ACC112 (cell line): ENCODE data around the gene WNT2B.

Source experiments
- H2AFZ ChIP-seq: fragments of 200-600 bp; sonication (generic); one replicate; pipeline ENCODE4 v1.6.0; 2017; ENCODE audit warnings: antibody characterized with exemption, low read length; ENCODE audit not compliant: unreplicated experiment
- H3K27ac ChIP-seq: fragments of 200-600 bp; sonication (generic); 2 replicates; pipeline ENCODE4 v1.5.1; 2014; ENCODE audit warnings: low read depth, mild to moderate bottlenecking, antibody characterized with exemption, low read length, moderate library complexity
- H3K27me3 ChIP-seq: fragments of 200-600 bp; sonication (generic); 2 replicates; pipeline ENCODE4 v1.6.1; 2014; ENCODE audit warnings: mild to moderate bottlenecking, antibody characterized with exemption, low read length, moderate library complexity, mixed read lengths; ENCODE audit not compliant: insufficient read depth
- H3K36me3 ChIP-seq: fragments of 200-600 bp; sonication (generic); 2 replicates; pipeline ENCODE4 v1.6.1; 2016; ENCODE audit warnings: mild to moderate bottlenecking, antibody characterized with exemption, low read length, moderate library complexity, mixed read lengths; ENCODE audit not compliant: insufficient read depth
- H3K4me1 ChIP-seq: fragments of 200-600 bp; sonication (generic); one replicate; pipeline ENCODE4 v1.6.1; 2016; ENCODE audit warnings: low read length, mixed read lengths; ENCODE audit not compliant: insufficient read depth, unreplicated experiment, control insufficient read depth
- H3K4me3 ChIP-seq: fragments of 200-600 bp; sonication (generic); 2 replicates; pipeline ENCODE4 v1.5.1; 2014; ENCODE audit warnings: mild to moderate bottlenecking, low read depth, low read length
- H3K79me2 ChIP-seq: fragments of 200-600 bp; sonication (generic); one replicate; pipeline ENCODE4 v1.6.0; 2016; ENCODE audit warnings: low read length; ENCODE audit not compliant: control insufficient read depth, unreplicated experiment, insufficient read depth

WNT2B gene

DNA sequence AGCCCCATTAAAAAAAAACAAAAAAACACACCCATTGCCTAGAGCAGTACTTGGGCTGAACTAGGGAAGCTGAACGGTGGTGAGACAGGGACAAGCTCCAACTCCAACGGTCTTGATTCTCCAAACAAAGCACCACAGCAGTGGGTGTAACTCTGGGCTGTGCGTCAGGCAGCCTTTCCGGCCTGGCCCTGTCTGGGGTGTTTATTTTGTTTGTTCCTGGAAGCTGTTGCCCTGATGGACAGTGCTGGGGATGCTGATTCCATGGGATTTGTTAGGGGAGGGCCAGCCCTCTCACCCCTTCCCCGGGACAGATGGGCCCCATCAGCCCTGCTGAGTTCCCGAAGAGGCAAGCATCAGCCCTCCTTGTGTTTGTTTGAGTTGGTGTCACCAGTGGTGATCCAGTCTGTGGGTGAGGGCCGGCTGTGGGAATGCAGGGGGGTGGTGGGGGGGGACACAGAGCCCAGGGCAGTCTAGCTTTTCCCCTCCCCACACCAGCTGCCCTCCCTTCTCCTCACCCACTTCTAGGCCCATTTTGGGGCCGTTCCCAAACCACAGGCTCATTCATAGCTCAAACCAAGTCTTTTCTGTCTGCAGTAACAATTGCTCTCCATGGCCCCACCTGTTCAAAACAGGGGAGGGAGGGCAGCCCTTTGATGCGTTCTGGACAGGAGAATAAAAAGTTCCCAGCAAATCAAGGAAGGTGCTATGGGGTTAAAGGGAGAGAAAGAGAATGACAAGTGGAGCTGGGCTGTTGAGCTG is 4.5 kb downstream of the WNT2B start:
- Histone ChIP-seq H3K4me1 (peaks cover 12% of the 10 kb centered on the region), H2AFZ (no peak overlapping the region), H3K36me3 (no peaks in the 10 kb centered on the region), H3K4me3 (no peak overlapping the region), H3K79me2 (no peaks in the 10 kb centered on the region), H3K27ac (no peak overlapping the region), H3K27me3 (peaks cover 19% of the 10 kb centered on the region)

GRCh38 chr1:112514901-112515300 is 6.1 kb downstream of the WNT2B start:
- Histone ChIP-seq H3K4me1 (peaks cover 10% of the 10 kb centered on the region), H3K79me2 (no peaks in the 10 kb centered on the region), H2AFZ (no peak overlapping the region), H3K4me3 (no peak overlapping the region), H3K36me3 (no peaks in the 10 kb centered on the region), H3K27me3 (peaks cover 3% of the 10 kb centered on the region; the same call in 1 of the 2 replicates), H3K27ac (no peak overlapping the region)

- peaks cover 16% of the 10 kb centered on the region for H3K4me1 ChIP-seq
- H2AFZ ChIP-seq: no peak overlapping the region
- H3K27me3 ChIP-seq: no peaks in the 10 kb centered on the region
- no peak overlapping the region for H3K27ac ChIP-seq
- no peaks in the 10 kb centered on the region for H3K79me2 ChIP-seq
- H3K36me3 ChIP-seq: no peaks in the 10 kb centered on the region
- H3K4me3 ChIP-seq: no peak overlapping the region
Measured at GRCh38 chr1:112515311-112516009, 6.7 kb downstream of the WNT2B start.

DNA sequence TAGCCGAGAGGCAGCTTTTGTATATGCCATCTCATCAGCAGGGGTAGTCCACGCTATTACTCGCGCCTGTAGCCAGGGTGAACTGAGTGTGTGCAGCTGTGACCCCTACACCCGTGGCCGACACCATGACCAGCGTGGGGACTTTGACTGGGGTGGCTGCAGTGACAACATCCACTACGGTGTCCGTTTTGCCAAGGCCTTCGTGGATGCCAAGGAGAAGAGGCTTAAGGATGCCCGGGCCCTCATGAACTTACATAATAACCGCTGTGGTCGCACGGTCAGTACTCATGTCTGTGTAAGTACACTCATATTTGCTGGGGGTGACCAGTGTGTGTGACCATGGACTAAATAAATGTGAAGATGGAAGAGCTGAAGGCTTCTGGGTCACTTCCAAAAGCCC is 7.4 kb downstream of the WNT2B start:
- Histone ChIP-seq H3K36me3 (no peaks in the 10 kb centered on the region), H3K4me3 (no peak overlapping the region), H3K79me2 (no peaks in the 10 kb centered on the region), H3K27ac (no peak overlapping the region), H3K27me3 (no peaks in the 10 kb centered on the region), H2AFZ (no peak overlapping the region), H3K4me1 (peaks cover 17% of the 10 kb centered on the region)

GRCh38 chr1:112517231-112517630 is 8.5 kb downstream of the WNT2B start:
- Histone ChIP-seq H2AFZ (no peak overlapping the region), H3K27me3 (no peaks in the 10 kb centered on the region), H3K79me2 (no peaks in the 10 kb centered on the region), H3K4me1 (peaks cover 19% of the 10 kb centered on the region), H3K36me3 (no peaks in the 10 kb centered on the region), H3K27ac (no peak overlapping the region), H3K4me3 (no peak overlapping the region)

DNA sequence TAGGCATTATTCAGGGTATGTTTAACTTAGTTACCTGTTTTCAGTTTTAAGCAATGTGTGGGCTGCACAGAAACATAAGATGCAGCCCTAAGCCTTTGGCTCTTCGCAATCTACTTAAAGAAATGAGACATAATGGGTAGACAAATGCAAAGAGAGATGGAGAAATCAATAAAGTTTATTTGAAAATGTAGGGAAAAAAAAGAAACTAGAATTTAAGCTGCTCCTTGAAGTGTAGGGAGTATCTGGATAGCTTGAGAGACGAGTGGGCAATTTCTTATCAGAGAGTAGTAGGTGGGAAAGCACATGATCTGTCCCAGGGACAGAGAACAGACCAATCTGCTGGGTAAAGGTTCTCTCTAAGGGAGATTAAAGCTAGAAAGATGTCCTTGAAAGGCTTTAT is 8.9 kb downstream of the WNT2B start:
- Histone ChIP-seq H2AFZ (no peak overlapping the region), H3K27me3 (no peaks in the 10 kb centered on the region), H3K36me3 (no peaks in the 10 kb centered on the region), H3K79me2 (no peaks in the 10 kb centered on the region), H3K27ac (no peak overlapping the region), H3K4me1 (peaks cover 23% of the 10 kb centered on the region), H3K4me3 (no peak overlapping the region)

- Histone ChIP-seq H2AFZ (no peak overlapping the region), H3K27me3 (no peaks in the 10 kb centered on the region), H3K4me1 (peaks cover 28% of the 10 kb centered on the region), H3K36me3 (no peaks in the 10 kb centered on the region), H3K27ac (no peak overlapping the region), H3K79me2 (no peaks in the 10 kb centered on the region), H3K4me3 (no peak overlapping the region)
Measured at GRCh38 chr1:112518186-112518585, 9.4 kb downstream of the WNT2B start.

GRCh38 chr1:112520166-112520565 is 11.4 kb downstream of the WNT2B start:
- H3K27ac ChIP-seq: no peak overlapping the region
- H3K4me1 ChIP-seq: peaks cover 30% of the 10 kb centered on the region
- no peaks in the 10 kb centered on the region for H3K36me3 ChIP-seq
- H2AFZ ChIP-seq: no peak overlapping the region
- H3K27me3 ChIP-seq: no peaks in the 10 kb centered on the region
- no peaks in the 10 kb centered on the region for H3K79me2 ChIP-seq
- no peak overlapping the region for H3K4me3 ChIP-seq

- Histone ChIP-seq H3K36me3 (peaks cover 6% of the 10 kb centered on the region; the same call in 1 of the 2 replicates), H3K4me1 (peaks cover 28% of the 10 kb centered on the region), H2AFZ (no peak overlapping the region), H3K79me2 (no peaks in the 10 kb centered on the region), H3K4me3 (no peak overlapping the region), H3K27ac (peak overlapping the region; percentile 9; the same call in 1 of the 2 replicates), H3K27me3 (no peaks in the 10 kb centered on the region)
Measured at GRCh38 chr1:112522621-112523020, 13.9 kb downstream of the WNT2B start.

GRCh38 chr1:112524251-112524650 is 15.5 kb downstream of the WNT2B start:
- H3K79me2 ChIP-seq: no peaks in the 10 kb centered on the region
- no peak overlapping the region for H3K4me3 ChIP-seq
- peaks cover 45% of the 10 kb centered on the region for H3K4me1 ChIP-seq
- no peak overlapping the region for H3K27ac ChIP-seq
- no peak overlapping the region for H2AFZ ChIP-seq
- H3K36me3 ChIP-seq: peaks cover 6% of the 10 kb centered on the region; the same call in 1 of the 2 replicates
- H3K27me3 ChIP-seq: no peaks in the 10 kb centered on the region

GRCh38 chr1:112524986-112525385 is 16.2 kb downstream of the WNT2B start:
- no peak overlapping the region for H3K27ac ChIP-seq
- H3K4me3 ChIP-seq: no peak overlapping the region
- no peaks in the 10 kb centered on the region for H3K79me2 ChIP-seq
- H2AFZ ChIP-seq: no peak overlapping the region
- peaks cover 49% of the 10 kb centered on the region for H3K4me1 ChIP-seq
- no peaks in the 10 kb centered on the region for H3K27me3 ChIP-seq
- H3K36me3 ChIP-seq: peaks cover 6% of the 10 kb centered on the region
